D341Med (cell line): ENCODE data around the gene ATXN7L1.

Experiments
- DNase-seq: peaks from one replicate; pipeline ENCODE4 v3.0.0; 2012; ENCODE audit warnings: low spot score

ATXN7L1 gene, protein sequence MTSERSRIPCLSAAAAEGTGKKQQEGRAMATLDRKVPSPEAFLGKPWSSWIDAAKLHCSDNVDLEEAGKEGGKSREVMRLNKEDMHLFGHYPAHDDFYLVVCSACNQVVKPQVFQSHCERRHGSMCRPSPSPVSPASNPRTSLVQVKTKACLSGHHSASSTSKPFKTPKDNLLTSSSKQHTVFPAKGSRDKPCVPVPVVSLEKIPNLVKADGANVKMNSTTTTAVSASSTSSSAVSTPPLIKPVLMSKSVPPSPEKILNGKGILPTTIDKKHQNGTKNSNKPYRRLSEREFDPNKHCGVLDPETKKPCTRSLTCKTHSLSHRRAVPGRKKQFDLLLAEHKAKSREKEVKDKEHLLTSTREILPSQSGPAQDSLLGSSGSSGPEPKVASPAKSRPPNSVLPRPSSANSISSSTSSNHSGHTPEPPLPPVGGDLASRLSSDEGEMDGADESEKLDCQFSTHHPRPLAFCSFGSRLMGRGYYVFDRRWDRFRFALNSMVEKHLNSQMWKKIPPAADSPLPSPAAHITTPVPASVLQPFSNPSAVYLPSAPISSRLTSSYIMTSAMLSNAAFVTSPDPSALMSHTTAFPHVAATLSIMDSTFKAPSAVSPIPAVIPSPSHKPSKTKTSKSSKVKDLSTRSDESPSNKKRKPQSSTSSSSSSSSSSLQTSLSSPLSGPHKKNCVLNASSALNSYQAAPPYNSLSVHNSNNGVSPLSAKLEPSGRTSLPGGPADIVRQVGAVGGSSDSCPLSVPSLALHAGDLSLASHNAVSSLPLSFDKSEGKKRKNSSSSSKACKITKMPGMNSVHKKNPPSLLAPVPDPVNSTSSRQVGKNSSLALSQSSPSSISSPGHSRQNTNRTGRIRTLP

GRCh38 chr7:105876091-105876963 lies at the start of gene ATXN7L1:
Gene ATXN7L1, minus strand, starts transcription at chr7:105876599. Its CDS starts 41 bp downstream, at chr7:105876558.
- DNase-seq = peak; percentile 97

GRCh38 chr7:105926131-105926530 lies 49.7 kb upstream of the ATXN7L1 start:
- no peak for DNase-seq

DNA sequence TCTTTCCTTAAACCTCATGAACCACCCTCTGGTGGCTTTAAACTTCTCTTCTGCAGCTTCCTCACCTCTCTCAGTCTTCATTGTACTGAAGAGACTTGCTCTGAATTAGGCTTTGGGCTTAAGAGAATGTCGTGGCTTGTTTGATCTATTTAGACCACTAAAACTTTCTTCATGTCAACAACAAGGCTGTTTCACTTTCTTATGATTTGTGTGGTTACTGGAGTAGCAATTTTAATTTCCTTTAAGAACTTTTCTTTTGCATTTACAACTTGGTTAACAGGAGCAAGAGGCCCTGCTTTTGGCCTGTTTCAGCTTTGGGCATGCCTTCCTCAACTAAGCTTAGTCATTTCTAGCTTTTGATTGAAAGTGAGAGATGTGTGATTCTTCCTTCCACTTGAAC lies 48.5 kb upstream of the ATXN7L1 start:
- no peak for DNase-seq

DNA sequence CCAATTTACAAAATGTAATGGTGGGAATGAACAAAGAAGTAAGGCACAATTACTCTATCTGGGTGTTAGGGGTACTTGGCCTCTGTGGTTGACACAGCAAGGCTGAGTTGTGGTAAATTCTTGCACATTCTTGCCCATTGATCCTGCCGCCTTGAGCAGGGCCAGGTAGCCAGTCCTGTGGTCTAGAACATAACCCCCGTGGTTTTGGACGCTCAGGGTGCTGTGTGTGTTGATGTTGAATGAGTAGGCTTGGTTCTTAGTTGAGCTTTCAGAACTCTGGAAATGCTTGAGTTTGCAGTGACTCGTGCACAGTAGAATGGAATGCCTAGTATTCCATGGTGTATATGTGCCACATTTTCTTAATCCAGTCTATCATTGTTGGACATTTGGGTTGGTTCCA lies 44.4 kb upstream of the ATXN7L1 start:
- DNase-seq = no peak

DNA sequence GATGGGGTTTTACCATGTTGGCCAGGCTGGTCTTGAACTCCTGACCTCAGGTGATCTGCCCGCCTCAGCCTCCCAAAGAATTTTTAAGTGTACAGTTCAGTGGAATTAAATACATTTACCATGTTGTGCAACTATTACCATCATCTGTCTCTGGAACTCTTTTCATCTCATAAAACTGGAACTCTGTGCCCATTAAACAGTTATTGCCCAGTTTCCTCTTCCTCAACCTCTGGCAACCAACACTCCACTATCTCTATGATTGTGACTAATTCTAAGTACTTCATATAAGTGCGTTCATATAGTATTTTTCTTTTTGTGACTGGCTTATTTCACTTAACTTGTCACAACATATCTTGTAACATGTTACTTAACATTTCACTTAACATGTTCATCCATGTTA lies 41.3 kb upstream of the ATXN7L1 start:
- DNase-seq = no peak

- DNase-seq = no peak
Observed at GRCh38 chr7:105916603-105917002, 40.2 kb upstream of the ATXN7L1 start.

DNA sequence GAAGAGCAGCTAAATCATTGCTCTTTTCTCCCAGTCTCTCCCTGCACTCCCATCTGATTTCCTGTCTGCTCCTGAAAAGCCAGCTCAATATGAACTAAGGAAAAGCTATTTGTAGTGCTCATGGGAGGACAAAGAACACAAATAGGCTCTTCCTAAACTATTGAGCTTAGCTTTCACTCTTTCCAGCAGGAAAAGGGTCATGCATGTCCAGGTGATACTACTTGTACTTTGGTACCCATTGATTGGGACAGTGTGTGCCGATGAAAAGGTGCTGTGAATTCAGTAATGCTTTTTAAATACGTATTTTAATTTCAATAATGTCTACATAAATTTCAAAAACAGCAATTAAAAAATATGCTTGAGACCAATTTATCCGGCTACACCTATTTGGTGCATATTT lies 37.5 kb upstream of the ATXN7L1 start:
- no peak for DNase-seq

GRCh38 chr7:105911961-105912575 lies 35.7 kb upstream of the ATXN7L1 start:
- no peak for DNase-seq

DNA sequence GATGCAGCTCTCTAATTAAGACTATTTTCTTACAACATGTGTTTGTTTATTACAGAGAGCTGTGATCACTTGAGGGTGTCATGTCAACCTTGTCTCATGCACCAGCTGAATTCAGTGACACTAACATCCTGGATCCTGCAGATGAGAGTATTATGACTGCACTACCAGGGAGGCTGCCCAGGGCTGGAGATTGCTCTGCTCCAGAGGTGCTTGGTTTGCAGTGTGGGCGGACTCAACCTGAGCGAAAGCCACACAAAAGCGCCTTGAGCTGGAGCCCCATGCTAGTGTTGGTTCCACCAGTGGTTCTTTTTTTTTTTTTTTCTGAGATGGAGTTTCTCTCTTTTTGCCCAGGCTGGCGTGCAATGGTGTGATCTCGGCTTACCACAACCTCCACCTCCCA lies 33.8 kb upstream of the ATXN7L1 start:
- no peak for DNase-seq

DNA sequence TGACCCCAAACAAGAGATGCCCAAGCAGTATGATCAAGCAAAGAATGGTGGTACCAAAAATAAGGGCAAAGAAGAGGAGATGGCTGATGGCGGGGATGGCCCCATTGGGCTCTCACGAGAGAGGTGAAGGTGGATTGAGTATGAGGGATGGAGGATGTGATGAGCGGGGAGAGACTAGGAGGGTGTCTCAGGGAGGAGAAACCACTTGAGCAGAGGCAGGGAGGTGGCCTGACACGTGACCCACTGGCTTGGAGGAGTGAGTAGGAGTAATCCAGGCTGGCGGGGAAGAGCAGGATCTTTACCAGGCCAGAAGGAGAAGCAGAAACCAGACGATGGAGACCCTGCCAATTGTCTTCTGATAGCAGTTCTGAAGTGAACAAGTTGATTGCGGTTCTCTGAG lies 33.3 kb upstream of the ATXN7L1 start:
- no peak for DNase-seq

- DNase-seq = no peak
Observed at GRCh38 chr7:105907129-105907846, 30.9 kb upstream of the ATXN7L1 start.

- no peak for DNase-seq
Observed at GRCh38 chr7:105906695-105907094, 30.3 kb upstream of the ATXN7L1 start.

DNA sequence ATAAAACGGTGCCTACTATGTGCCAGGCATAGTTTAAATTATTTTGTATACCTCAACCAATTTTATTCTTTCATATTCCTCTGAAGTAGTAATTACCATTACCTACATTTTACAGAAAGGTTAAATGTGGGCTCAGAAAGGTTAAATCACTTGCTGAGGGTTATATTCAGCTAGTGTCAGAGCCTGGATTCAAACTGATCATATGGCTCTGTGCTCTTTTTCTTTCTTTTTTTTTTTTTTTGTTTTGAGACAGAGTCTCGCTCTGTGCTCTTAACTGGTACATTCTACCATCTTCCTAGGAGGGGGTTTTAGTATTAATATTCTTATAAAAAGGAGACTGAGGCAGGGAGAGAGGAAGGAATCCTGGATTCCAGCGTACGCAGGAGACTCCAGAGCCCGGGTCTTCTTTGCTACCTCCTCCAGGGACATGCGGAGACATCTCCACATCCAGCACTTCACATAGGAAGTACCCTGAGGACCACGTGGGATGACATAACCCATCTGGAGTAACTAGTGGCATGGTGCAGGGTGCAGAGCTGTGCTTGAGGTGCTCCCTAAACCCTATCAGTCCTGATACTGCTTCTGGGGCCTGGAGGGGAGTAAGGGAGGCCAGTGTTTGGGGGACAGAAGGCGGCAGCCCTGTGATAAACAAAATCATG lies 29.6 kb upstream of the ATXN7L1 start:
- no peak for DNase-seq

- DNase-seq = no peak
Observed at GRCh38 chr7:105905209-105905909, 29.0 kb upstream of the ATXN7L1 start.

DNA sequence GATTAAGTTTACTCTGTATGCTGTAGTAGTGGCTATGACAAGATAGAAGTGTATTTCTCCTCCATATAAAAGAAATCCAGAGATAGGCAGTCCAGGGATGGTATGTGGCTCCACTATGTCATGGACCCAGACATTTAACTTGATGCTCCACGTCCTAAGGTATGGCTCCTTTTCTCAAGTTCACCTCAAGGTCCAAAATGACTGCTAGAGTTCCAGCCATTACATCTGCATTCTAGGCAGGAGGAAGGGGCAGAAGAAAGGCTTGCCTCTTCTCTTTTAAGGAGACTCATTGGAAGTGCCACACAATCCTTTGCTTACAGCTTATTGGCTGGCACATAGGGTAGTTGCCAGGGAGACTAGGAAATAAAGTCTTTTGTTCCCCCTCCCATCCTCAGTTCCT lies 27.7 kb upstream of the ATXN7L1 start:
- DNase-seq = no peak

DNA sequence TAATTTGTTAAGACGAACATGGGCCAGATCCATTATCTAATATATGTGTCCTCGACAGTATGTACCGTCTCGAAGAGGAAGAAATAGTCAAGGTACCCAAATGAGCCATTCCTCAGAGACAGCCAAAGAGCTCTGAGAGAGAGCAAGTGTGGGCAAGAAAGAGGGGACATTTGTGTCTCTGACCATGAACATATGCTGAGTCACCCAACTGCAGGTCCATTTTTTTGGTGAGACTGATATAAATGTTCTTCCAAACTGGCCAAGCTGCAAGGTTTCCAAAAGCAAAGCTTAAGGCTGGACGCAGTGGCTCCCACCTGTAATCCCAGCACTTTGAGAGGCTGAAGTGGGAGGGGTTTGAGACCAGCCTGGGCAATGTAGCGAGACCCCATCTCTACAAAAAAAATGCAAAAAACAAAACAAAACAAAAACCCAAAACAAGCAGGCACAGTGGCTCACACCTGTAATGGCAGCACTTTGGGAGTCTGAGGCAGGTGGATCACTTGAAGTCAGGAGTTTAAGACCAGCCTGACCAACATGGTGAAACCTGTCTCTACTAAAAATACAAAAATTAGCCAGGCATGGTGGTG lies 26.0 kb upstream of the ATXN7L1 start:
- DNase-seq = no peak

DNA sequence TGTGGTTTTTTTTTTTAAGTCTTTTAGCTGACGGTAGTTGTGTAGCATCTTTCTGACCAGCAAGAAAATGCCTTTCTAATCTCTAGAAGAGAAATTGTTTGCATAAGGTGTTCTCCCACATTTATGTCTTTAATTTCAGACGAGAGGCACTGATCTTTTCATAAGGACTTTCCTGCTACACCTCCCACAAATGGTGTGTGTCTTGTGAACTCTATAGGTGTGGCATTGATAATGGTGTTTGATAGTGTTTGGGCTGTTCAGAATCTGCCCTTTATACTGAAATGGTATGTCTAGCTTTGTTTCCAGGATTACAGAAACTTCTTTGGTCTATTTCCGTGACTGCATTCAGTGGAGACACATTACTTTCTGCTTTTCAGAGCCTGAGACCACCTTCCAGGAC lies 21.6 kb upstream of the ATXN7L1 start:
- no peak for DNase-seq

- no peak for DNase-seq
Observed at GRCh38 chr7:105896407-105896911, 20.1 kb upstream of the ATXN7L1 start.

DNA sequence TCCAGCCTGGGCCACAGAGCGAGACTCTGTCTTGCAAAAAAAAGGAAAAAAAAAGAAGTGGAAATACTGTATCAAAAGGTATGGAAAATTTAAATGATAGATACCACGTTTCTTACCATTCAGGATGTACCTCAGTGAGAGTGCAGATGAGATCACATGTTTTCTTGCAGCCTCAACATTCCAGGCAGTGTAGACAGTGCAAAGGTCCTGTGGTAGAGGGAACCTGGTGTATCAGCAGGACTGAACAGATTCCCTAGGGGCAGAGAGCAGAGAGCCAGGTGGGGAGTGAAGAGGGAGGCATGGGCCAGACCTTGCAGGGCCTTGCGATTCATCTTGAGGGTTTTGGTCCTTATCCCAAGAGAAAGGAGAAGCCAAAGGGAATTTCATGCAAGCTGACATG lies 17.7 kb upstream of the ATXN7L1 start:
- no peak for DNase-seq
